Neural progenitor cell (in vitro differentiated cells): ENCODE measurements around the gene PTPN4. TPM values are rescaled to one million over a fixed set of nuclear protein-coding genes. Genes with fewer than 3 reads are reported as not detected.
A peak's percentile ranks its signal among the peaks of the same experiment; 100 is the strongest.

Experiments used
- DNase-seq: peaks from one replicate; pipeline ENCODE4 v3.0.0-alpha.2; 2016; ENCODE audit warnings: low spot score
- H2AFZ ChIP-seq: fragments of 200-600 bp; sonication (generic); replicated peaks from 2 replicates; pipeline ENCODE4 v1.6.1; 2016; ENCODE audit warnings: antibody characterized with exemption
- H3F3A ChIP-seq: fragments of 200-600 bp; sonication (generic); 2 replicates; pipeline ENCODE4 v1.6.1; 2016; ENCODE audit warnings: antibody characterized with exemption, low read depth
- H3K27ac ChIP-seq: fragments of 200-600 bp; sonication (generic); 2 replicates; pipeline ENCODE4 v1.5.1; 2016; ENCODE audit warnings: mild to moderate bottlenecking
- H3K27me3 ChIP-seq: fragments of 200-600 bp; sonication (generic); 2 replicates; pipeline ENCODE4 v1.6.1; 2016; ENCODE audit warnings: mild to moderate bottlenecking, moderate library complexity
- H3K36me3 ChIP-seq: fragments of 200-600 bp; sonication (generic); 2 replicates; pipeline ENCODE4 v1.5.1; 2016
- H3K4me1 ChIP-seq: fragments of 200-600 bp; sonication (generic); 2 replicates; pipeline ENCODE4 v1.6.1; 2016; ENCODE audit warnings: mixed run types
- H3K4me2 ChIP-seq: fragments of 200-600 bp; sonication (generic); 2 replicates; pipeline ENCODE4 v1.6.1; 2016
- H3K4me3 ChIP-seq: fragments of 200-600 bp; sonication (generic); 2 replicates; pipeline ENCODE4 v1.5.1; 2016
- H3K79me2 ChIP-seq: fragments of 200-600 bp; sonication (generic); 2 replicates; pipeline ENCODE4 v1.6.1; 2016; ENCODE audit warnings: low read depth
- H3K9ac ChIP-seq: fragments of 200-600 bp; sonication (generic); 2 replicates; pipeline ENCODE4 v1.6.1; 2016
- H3K9me3 ChIP-seq: fragments of 200-600 bp; sonication (generic); 2 replicates; pipeline ENCODE4 v1.5.1; 2016; ENCODE audit warnings: low read depth
- H4K20me1 ChIP-seq: fragments of 200-600 bp; sonication (generic); 2 replicates; pipeline ENCODE4 v1.6.1; 2016; ENCODE audit warnings: low read depth
- H3K27ac Mint-ChIP-seq: 3 replicates; pipeline ENCODE4 v1.8.0; 2021; ENCODE audit warnings: mixed read lengths
- H3K27me3 Mint-ChIP-seq: 2 replicates; pipeline ENCODE4 v1.8.0; 2022; ENCODE audit warnings: low read depth, mild to moderate bottlenecking, inconsistent platforms, moderate library complexity, mixed read lengths; ENCODE audit not compliant: insufficient read depth
- H3K36me3 Mint-ChIP-seq: 3 replicates; pipeline ENCODE4 v1.8.0; 2021; ENCODE audit warnings: mixed read lengths
- H3K4me1 Mint-ChIP-seq: 3 replicates; pipeline ENCODE4 v1.8.0; 2021; ENCODE audit warnings: mixed read lengths
- H3K4me3 Mint-ChIP-seq: 3 replicates; pipeline ENCODE4 v1.8.0; 2021; ENCODE audit warnings: mild to moderate bottlenecking, moderate library complexity, mixed read lengths
- H3K9me3 Mint-ChIP-seq: 3 replicates; pipeline ENCODE4 v1.8.0; 2020; ENCODE audit warnings: mixed read lengths
- EZH2 ChIP-seq: fragments of 200-600 bp; sonication (generic); IDR thresholded peaks from 2 replicates; pipeline ENCODE4 v1.6.1; 2017; ENCODE audit warnings: antibody characterized with exemption, mild to moderate bottlenecking, moderate library complexity
- EZH2phosphoT487 ChIP-seq: fragments of 200-600 bp; sonication (generic); IDR thresholded peaks from 2 replicates; pipeline ENCODE4 v1.6.1; 2017; ENCODE audit warnings: antibody characterized with exemption
- total RNA-seq: library from RNA; depleted of rRNA; stranded (reverse); fragments of >200 nt; gene quantifications from 2 replicates; pipeline ENCODE4 v1.2.3, GENCODE V29; 2015; ENCODE audit warnings: low replicate concordance
- TF ChIP-seq, protein P1 (sequence below): fragments of 200-600 bp; sonication (generic); IDR thresholded peaks from 2 replicates; pipeline ENCODE4 v1.5.1; 2017; ENCODE audit warnings: antibody characterized with exemption, mild to moderate bottlenecking

Gene PTPN4
- total RNA-seq, 1 donor from 2014 or later: 51.8 TPM

DNA sequence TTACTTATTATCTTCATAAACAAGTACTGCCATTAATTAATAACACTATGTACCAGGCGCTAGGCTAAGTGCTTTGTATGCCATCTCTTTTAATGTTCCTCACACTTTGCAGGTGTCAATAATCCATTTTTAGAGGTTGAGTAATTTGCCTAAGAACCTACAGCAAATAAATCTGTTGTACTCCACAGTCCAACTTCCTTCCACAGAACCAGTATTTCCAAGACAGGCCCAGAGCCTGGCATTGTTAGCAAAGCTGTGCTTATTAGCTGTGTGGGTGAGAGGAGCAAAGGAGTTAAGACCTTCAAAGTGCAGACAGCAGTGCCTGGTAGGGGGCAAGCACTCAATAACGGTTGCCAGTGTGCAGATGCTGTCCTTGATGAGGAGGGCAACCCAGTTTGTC, 14.2 kb upstream of the PTPN4 start:
- Histone ChIP-seq H3K9ac (no peak overlapping the region), H4K20me1 (no peaks in the 10 kb centered on the region), H2AFZ (no peak overlapping the region), H3K4me3 (no peak overlapping the region), H3K27ac (no peak overlapping the region), H3F3A (no peaks in the 10 kb centered on the region), H3K27me3 (no peaks in the 10 kb centered on the region), H3K4me2 (no peak overlapping the region), H3K9me3 (no peaks in the 10 kb centered on the region), H3K4me1 (peaks cover 15% of the 10 kb centered on the region), H3K36me3 (no peaks in the 10 kb centered on the region), H3K79me2 (no peaks in the 10 kb centered on the region)
- H3K36me3 Mint-ChIP-seq: no peaks in the 10 kb centered on the region
- H3K27ac Mint-ChIP-seq: peak overlapping the region; percentile 31
- no peak for DNase-seq
- H3K4me1 Mint-ChIP-seq: peaks cover 17% of the 10 kb centered on the region
- H3K4me3 Mint-ChIP-seq: no peak overlapping the region
- H3K27me3 Mint-ChIP-seq: peaks cover 4% of the 10 kb centered on the region
- H3K9me3 Mint-ChIP-seq: no peaks in the 10 kb centered on the region
- no peak for TF ChIP-seq EZH2phosphoT487
- TF ChIP-seq EZH2: no peak
- TF ChIP-seq, protein P1, sequence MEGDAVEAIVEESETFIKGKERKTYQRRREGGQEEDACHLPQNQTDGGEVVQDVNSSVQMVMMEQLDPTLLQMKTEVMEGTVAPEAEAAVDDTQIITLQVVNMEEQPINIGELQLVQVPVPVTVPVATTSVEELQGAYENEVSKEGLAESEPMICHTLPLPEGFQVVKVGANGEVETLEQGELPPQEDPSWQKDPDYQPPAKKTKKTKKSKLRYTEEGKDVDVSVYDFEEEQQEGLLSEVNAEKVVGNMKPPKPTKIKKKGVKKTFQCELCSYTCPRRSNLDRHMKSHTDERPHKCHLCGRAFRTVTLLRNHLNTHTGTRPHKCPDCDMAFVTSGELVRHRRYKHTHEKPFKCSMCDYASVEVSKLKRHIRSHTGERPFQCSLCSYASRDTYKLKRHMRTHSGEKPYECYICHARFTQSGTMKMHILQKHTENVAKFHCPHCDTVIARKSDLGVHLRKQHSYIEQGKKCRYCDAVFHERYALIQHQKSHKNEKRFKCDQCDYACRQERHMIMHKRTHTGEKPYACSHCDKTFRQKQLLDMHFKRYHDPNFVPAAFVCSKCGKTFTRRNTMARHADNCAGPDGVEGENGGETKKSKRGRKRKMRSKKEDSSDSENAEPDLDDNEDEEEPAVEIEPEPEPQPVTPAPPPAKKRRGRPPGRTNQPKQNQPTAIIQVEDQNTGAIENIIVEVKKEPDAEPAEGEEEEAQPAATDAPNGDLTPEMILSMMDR: no peak

- no peak overlapping the region for H3K27ac Mint-ChIP-seq
- peaks cover 17% of the 10 kb centered on the region for H3K4me1 Mint-ChIP-seq
- Histone ChIP-seq H3K4me2 (peak overlapping the region; percentile 16), H3K4me3 (no peak overlapping the region), H3K27me3 (no peaks in the 10 kb centered on the region), H3K36me3 (no peaks in the 10 kb centered on the region), H3K27ac (no peak overlapping the region), H2AFZ (peak overlapping the region; percentile 22), H4K20me1 (no peaks in the 10 kb centered on the region), H3K9me3 (no peaks in the 10 kb centered on the region), H3K4me1 (peaks cover 15% of the 10 kb centered on the region), H3K79me2 (no peaks in the 10 kb centered on the region), H3K9ac (no peak overlapping the region), H3F3A (no peaks in the 10 kb centered on the region)
- no peak overlapping the region for H3K4me3 Mint-ChIP-seq
- H3K36me3 Mint-ChIP-seq: no peaks in the 10 kb centered on the region
- no peak for DNase-seq
- TF ChIP-seq, protein P1: no peak
- TF ChIP-seq EZH2 (no peak), EZH2phosphoT487 (no peak)
- no peaks in the 10 kb centered on the region for H3K9me3 Mint-ChIP-seq
- H3K27me3 Mint-ChIP-seq: peaks cover 4% of the 10 kb centered on the region
Measured at GRCh38 chr2:119746836-119747686, 12.7 kb upstream of the PTPN4 start.

DNA sequence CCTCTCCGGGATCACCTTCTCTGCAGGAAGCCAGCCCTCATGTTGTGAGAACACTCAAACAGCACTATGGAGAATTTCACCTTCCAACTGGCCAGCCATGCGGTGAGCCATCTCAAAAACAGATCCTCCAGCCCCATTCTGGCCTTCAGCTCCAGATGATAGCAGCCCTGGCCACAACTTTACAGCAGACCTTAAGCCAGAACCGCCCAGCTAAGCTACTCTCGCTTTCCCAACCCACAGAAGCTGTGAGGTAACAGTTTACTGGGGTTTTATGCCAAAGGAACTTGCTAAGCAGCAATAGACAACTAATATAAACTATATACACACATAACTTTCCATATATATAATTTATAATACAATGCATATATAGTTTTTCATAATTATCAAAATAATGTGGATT, 11.6 kb upstream of the PTPN4 start:
- Histone ChIP-seq H3K27ac (no peak overlapping the region), H3K36me3 (no peaks in the 10 kb centered on the region), H3K4me3 (no peak overlapping the region), H3F3A (no peaks in the 10 kb centered on the region), H3K9ac (no peak overlapping the region), H4K20me1 (no peaks in the 10 kb centered on the region), H3K27me3 (no peaks in the 10 kb centered on the region), H3K9me3 (no peaks in the 10 kb centered on the region), H3K4me2 (no peak overlapping the region), H3K79me2 (no peaks in the 10 kb centered on the region), H2AFZ (no peak overlapping the region), H3K4me1 (peaks cover 15% of the 10 kb centered on the region)
- H3K27ac Mint-ChIP-seq: no peak overlapping the region
- DNase-seq: no peak
- H3K36me3 Mint-ChIP-seq: no peaks in the 10 kb centered on the region
- H3K27me3 Mint-ChIP-seq: peaks cover 4% of the 10 kb centered on the region
- no peaks in the 10 kb centered on the region for H3K9me3 Mint-ChIP-seq
- H3K4me1 Mint-ChIP-seq: peaks cover 17% of the 10 kb centered on the region
- TF ChIP-seq, protein P1: no peak
- no peak for TF ChIP-seq EZH2
- no peak for TF ChIP-seq EZH2phosphoT487
- no peak overlapping the region for H3K4me3 Mint-ChIP-seq
